ENCODE results near the gene LANCL3. TPM values are rescaled to one million over a fixed set of nuclear protein-coding genes. Genes with fewer than 3 reads are reported as not detected.

LANCL3 gene
- total and polyA plus RNA-seq, 2 donors (not counting 1 experiment from before 2014, with no cell fraction given) = 0.04 to 0.12 TPM

DNA sequence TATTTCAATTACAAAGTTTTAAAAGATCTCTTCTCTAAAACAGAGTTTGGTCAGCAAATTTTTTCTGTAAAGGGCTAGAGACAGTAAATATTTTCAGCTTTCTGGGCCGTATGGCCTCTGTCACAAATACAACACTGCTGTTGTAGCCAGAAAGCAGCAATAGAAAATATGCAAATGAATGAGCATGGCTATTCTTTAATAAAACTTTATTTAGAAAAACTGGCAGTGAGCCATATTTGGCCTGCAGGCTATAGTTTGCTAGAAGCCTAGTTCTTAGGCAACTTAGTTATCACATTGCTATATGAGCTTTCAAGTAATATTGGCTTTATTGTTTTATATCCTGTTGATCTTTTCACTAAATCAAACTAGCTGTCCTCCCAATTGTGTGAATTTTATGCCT is 87.6 kb downstream of the LANCL3 start:
- whole genome bisulfite sequencing (ENCODE audit: insufficient coverage) = no CpG with 5 or more reads among the region's 1 CpG
- H3K36me3 ChIP-seq (replicated peaks in 1 of 2; ENCODE audit: control extremely low read depth in 1 of 2, control insufficient read depth in 1 of 2, extremely low read depth in 1 of 2, insufficient read depth in 2 of 2, low read length in 1 of 2) = no peaks in the 10 kb centered on the region
- no peak overlapping the region for H3K9ac ChIP-seq (ENCODE audit: low read length)
- no peak overlapping the region for H2AFZ ChIP-seq (ENCODE audit: insufficient read depth, low read depth, low read length, poor library complexity, severe bottlenecking)
- CTCF ChIA-PET = no interaction called here
- H3K79me2 ChIP-seq (ENCODE audit: control insufficient read depth, insufficient read depth, low read length) = no peaks in the 10 kb centered on the region
- TF ChIP-seq CTCF (IDR thresholded peaks at IDR 0.05) (no peak), EZH2 (IDR thresholded peaks at IDR 0.05; ENCODE audit: borderline replicate concordance, insufficient read depth, low read depth, low read length, poor library complexity, severe bottlenecking) (no peak)
- H3K27ac ChIP-seq (ENCODE audit: low read length in 2 of 2) = no peak overlapping the region
- Mint-ChIP-seq H3K27me3 (peaks cover 2% of the 10 kb centered on the region), H3K9me3 (ENCODE audit: insufficient read depth) (no peaks in the 10 kb centered on the region), H3K4me3 (no peak overlapping the region), H3K27ac (no peak overlapping the region), H3K4me1 (no peaks in the 10 kb centered on the region)
- POLR2A ChIA-PET = no interaction called here
- no peaks in the 10 kb centered on the region for H3K4me1 ChIP-seq (ENCODE audit: control insufficient read depth in 2 of 2, insufficient read depth in 2 of 2, low read length in 2 of 2)
- DNase-seq = no peak
- no peak overlapping the region for H3K4me3 ChIP-seq (ENCODE audit: control extremely low read depth in 1 of 5, extremely low read depth in 1 of 5, insufficient read depth in 1 of 5, low read depth in 2 of 5, low read length in 4 of 5)
- H4K20me1 ChIP-seq (ENCODE audit: control insufficient read depth, insufficient read depth, low read length, poor library complexity, severe bottlenecking) = no peaks in the 10 kb centered on the region
- no peaks in the 10 kb centered on the region for H3K27me3 ChIP-seq (replicated peaks in 1 of 4; ENCODE audit: control extremely low read depth in 1 of 4, control insufficient read depth in 3 of 4, insufficient read depth in 4 of 4, low read length in 3 of 4)
- no peak for ATAC-seq (ENCODE audit: low read depth)
- intact Hi-C loops (cut with micrococcal nuclease) = no loop called here
- H3K9me3 ChIP-seq (ENCODE audit: control extremely low read depth in 1 of 3, control insufficient read depth in 2 of 3, insufficient read depth in 1 of 3, low read length in 2 of 3) = no peaks in the 10 kb centered on the region
- H3K4me2 ChIP-seq (replicated peaks; ENCODE audit: low read depth, low read length, poor library complexity, severe bottlenecking) = no peak overlapping the region

DNA sequence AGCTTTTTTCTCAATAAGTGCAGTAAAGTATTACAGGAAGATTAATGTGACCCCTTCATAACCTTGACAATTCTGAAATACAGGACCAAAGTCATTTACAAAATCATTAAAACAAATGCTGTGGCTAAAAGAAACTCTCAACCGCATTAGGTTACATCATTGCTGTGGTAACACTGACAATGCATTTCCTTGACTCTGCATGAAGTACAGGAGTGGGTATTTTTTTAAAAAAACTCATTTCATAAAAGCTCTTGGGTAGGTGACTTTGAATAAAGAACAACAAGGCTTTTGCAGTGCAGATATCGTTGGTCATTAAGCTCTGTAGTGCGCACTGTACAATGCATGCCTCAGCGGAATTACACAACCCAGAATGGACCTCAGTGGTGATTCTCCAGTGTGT is 90.7 kb downstream of the LANCL3 start:
- H3K4me1 ChIP-seq (ENCODE audit: control insufficient read depth in 2 of 2, insufficient read depth in 2 of 2, low read length in 2 of 2) = no peaks in the 10 kb centered on the region
- H3K36me3 ChIP-seq (replicated peaks in 1 of 2; ENCODE audit: control extremely low read depth in 1 of 2, control insufficient read depth in 1 of 2, extremely low read depth in 1 of 2, insufficient read depth in 2 of 2, low read length in 1 of 2) = no peaks in the 10 kb centered on the region
- no peak overlapping the region for H3K27ac Mint-ChIP-seq
- intact Hi-C loops (cut with micrococcal nuclease) = no loop called here
- 100% methylated on average over 1 of the region's 4 CpGs for WGBS (ENCODE audit: insufficient coverage)
- no peaks in the 10 kb centered on the region for H3K9me3 ChIP-seq (ENCODE audit: control extremely low read depth in 1 of 3, control insufficient read depth in 2 of 3, insufficient read depth in 1 of 3, low read length in 2 of 3)
- no peak overlapping the region for H3K9ac ChIP-seq (ENCODE audit: low read length)
- H3K9me3 Mint-ChIP-seq (ENCODE audit: insufficient read depth) = peaks cover 3% of the 10 kb centered on the region
- no peaks in the 10 kb centered on the region for H3K79me2 ChIP-seq (ENCODE audit: control insufficient read depth, insufficient read depth, low read length)
- H3K4me3 ChIP-seq (ENCODE audit: control extremely low read depth in 1 of 5, extremely low read depth in 1 of 5, insufficient read depth in 1 of 5, low read depth in 2 of 5, low read length in 4 of 5) = no peak overlapping the region
- no peaks in the 10 kb centered on the region for H3K27me3 Mint-ChIP-seq
- no peak overlapping the region for H3K4me2 ChIP-seq (replicated peaks; ENCODE audit: low read depth, low read length, poor library complexity, severe bottlenecking)
- no peaks in the 10 kb centered on the region for H4K20me1 ChIP-seq (ENCODE audit: control insufficient read depth, insufficient read depth, low read length, poor library complexity, severe bottlenecking)
- no peak overlapping the region for H3K27ac ChIP-seq (ENCODE audit: low read length in 2 of 2)
- TF ChIP-seq EZH2 (IDR thresholded peaks at IDR 0.05; ENCODE audit: borderline replicate concordance, insufficient read depth, low read depth, low read length, poor library complexity, severe bottlenecking) (no peak), CTCF (IDR thresholded peaks at IDR 0.05) (no peak)
- H2AFZ ChIP-seq (ENCODE audit: insufficient read depth, low read depth, low read length, poor library complexity, severe bottlenecking) = no peak overlapping the region
- H3K4me3 Mint-ChIP-seq = no peak overlapping the region
- H3K27me3 ChIP-seq (replicated peaks in 1 of 4; ENCODE audit: control extremely low read depth in 1 of 4, control insufficient read depth in 3 of 4, insufficient read depth in 4 of 4, low read length in 3 of 4) = no peaks in the 10 kb centered on the region
- H3K4me1 Mint-ChIP-seq = no peaks in the 10 kb centered on the region
- ATAC-seq (ENCODE audit: low read depth) (no peak), DNase-seq (no peak)
- ChIA-PET CTCF (no interaction called here), POLR2A (no interaction called here)

Measured in B cell (primary cell).